ENCODE data around the gene FRMPD2. TPM values are rescaled to one million over a fixed set of nuclear protein-coding genes. Genes with fewer than 3 reads are reported as not detected.

The FRMPD2 gene
- total RNA-seq, 1 experiment from 2014 or later: 0.44 TPM

DNA sequence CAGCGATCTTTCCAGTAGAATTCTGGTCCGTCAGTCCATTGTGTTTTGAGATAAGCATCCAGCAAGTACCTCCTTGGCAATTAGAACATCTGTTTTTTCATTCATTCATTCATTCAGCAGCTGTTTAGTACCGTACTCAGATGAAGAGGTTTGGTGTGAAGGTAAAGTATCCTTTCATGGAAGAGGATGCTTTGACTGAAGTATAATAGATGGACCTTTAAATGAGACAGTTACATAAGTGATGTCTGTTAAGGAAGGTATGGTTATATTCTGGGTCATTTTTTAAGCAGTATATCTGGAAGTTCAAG, 33.2 kb upstream of the FRMPD2 start:
- Histone ChIP-seq H2BK120ac (ENCODE audit: low read depth, low read length, poor library complexity, severe bottlenecking) (no peak overlapping the region), H2BK15ac (ENCODE audit: low read depth, low read length) (no peak overlapping the region), H3K23ac (ENCODE audit: insufficient read length, low read depth, low read length) (no peak overlapping the region), H3K79me2 (ENCODE audit: insufficient read depth, low read length) (peaks cover 8% of the 10 kb centered on the region; the same call in 1 of the 2 replicates), H4K5ac (ENCODE audit: insufficient read length, low read depth, low read length) (no peak overlapping the region), H3K18ac (ENCODE audit: insufficient read length, low read depth, low read length) (no peak overlapping the region), H3T11ph (ENCODE audit: low read length) (no peak overlapping the region), H3K56ac (ENCODE audit: insufficient read length, low read depth, low read length) (no peak overlapping the region), H3K9ac (ENCODE audit: extremely low read depth, insufficient read length, low read length) (peak overlapping the region; percentile 56), H4K20me1 (ENCODE audit: control insufficient read depth, insufficient read depth, insufficient read length) (no peaks in the 10 kb centered on the region), H2AFZ (ENCODE audit: low read length) (no peak overlapping the region), H3K23me2 (ENCODE audit: insufficient read length, low read depth, low read length, poor library complexity, severe bottlenecking) (no peaks in the 10 kb centered on the region), H4K8ac (replicated peaks; ENCODE audit: insufficient read length, low read depth, low read length) (no peak overlapping the region), H2AK5ac (ENCODE audit: insufficient read length, low read length) (no peak overlapping the region), H2BK20ac (ENCODE audit: low read depth, low read length, poor library complexity, severe bottlenecking) (no peak overlapping the region), H3K9me3 (ENCODE audit: control insufficient read depth, low read depth, low read length) (no peaks in the 10 kb centered on the region), H2BK12ac (ENCODE audit: insufficient read length, low read depth, low read length) (no peak overlapping the region), H3K4ac (ENCODE audit: low read depth, low read length) (no peak overlapping the region), H3K79me1 (ENCODE audit: insufficient read depth, low read depth, low read length, poor library complexity, severe bottlenecking) (no peaks in the 10 kb centered on the region), H3K27ac (ENCODE audit: insufficient read length, low read depth, low read length) (no peak overlapping the region), H3K4me1 (ENCODE audit: insufficient read depth, low read length) (no peaks in the 10 kb centered on the region), H3K4me2 (ENCODE audit: insufficient read depth, insufficient read length, low read length) (peak overlapping the region; percentile 48), H3K27me3 (ENCODE audit: insufficient read depth, low read length) (no peaks in the 10 kb centered on the region), H4K91ac (ENCODE audit: insufficient read length, low read depth, low read length) (no peak overlapping the region), H3K14ac (ENCODE audit: insufficient read depth, low read length) (no peak overlapping the region), H2BK5ac (ENCODE audit: insufficient read length, low read length) (no peak overlapping the region)
- WGBS (ENCODE audit: extremely low coverage, insufficient read length, low lambda C conversion rate): no CpG with 5 or more reads among the region's 3 CpGs
- no peak for DNase-seq
- Mint-ChIP-seq H3K4me1 (peaks cover 17 to 23% of the 10 kb centered on the region in 2 experiments), H3K9me3 (no peaks in the 10 kb centered on the region), H3K27me3 (ENCODE audit: low read depth) (peaks cover 29% of the 10 kb centered on the region), H3K4me3 (peak overlapping the region; percentile 68 to 84), H3K36me3 (ENCODE audit: insufficient read depth in 1 of 3, low read depth in 3 of 3) (peaks cover 0 to 5% (median 3%) of the 10 kb centered on the region in 3 experiments; a peak in 4 of 7 replicates), H3K27ac (no peak overlapping the region; a peak in 1 of 7 replicates)
- TF ChIP-seq, protein P1, sequence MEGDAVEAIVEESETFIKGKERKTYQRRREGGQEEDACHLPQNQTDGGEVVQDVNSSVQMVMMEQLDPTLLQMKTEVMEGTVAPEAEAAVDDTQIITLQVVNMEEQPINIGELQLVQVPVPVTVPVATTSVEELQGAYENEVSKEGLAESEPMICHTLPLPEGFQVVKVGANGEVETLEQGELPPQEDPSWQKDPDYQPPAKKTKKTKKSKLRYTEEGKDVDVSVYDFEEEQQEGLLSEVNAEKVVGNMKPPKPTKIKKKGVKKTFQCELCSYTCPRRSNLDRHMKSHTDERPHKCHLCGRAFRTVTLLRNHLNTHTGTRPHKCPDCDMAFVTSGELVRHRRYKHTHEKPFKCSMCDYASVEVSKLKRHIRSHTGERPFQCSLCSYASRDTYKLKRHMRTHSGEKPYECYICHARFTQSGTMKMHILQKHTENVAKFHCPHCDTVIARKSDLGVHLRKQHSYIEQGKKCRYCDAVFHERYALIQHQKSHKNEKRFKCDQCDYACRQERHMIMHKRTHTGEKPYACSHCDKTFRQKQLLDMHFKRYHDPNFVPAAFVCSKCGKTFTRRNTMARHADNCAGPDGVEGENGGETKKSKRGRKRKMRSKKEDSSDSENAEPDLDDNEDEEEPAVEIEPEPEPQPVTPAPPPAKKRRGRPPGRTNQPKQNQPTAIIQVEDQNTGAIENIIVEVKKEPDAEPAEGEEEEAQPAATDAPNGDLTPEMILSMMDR (conservative IDR thresholded peaks at IDR 0.05): no peak

Measured in H9 (cell line).